ENCODE measurements around the gene FYN. TPM values are rescaled to one million over a fixed set of nuclear protein-coding genes. Genes with fewer than 3 reads are reported as not detected.

FYN gene
- total RNA-seq, 1 experiment from 2014 or later = 7.2 TPM

DNA sequence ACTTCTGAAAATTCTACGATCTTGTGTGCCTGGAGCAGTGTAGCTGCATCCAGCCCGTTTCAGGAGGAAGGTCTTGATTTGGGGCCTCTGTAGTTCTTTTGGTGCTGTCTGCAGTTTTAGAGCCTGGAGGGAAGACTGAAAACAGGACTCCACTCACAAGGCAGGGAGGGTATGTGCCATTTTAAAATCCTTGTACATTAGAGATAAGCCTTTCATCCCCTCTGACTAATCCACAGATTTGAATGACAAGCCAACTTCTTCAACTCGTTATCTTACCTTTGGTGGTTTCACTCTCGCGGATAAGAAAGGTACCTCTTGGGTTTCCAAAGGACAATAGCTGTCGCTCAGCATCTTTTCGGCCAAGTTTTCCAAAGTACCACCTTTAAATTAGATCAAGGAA is 169.5 kb downstream of the FYN start:
- POLR2A ChIA-PET = no interaction called here

DNA sequence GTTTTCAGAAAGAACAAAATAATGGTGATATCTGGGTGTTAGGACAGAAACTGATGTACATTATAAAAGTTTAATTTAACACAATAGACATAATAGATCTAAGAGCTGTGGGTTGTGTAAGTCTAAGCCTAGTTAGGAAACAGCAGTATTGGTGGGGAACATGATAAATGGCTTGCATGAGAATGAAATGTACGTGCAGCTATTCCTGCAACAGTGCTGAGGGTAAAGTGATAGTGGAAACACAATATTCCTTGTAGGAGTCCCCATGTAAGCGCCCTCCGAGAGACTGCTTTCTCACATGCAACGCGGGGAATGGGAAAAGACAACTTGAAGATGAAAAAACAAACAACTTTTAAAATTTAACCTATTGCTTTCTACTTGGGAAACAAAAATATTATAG is 171.0 kb downstream of the FYN start:
- intact Hi-C loops (cut with micrococcal nuclease; ENCODE audit: unreplicated experiment) = no loop called here
- DNase-seq = no peak
- Mint-ChIP-seq H3K4me1 (ENCODE audit: low read depth, unreplicated experiment) (no peaks in the 10 kb centered on the region), H3K9me3 (ENCODE audit: unreplicated experiment) (no peaks in the 10 kb centered on the region), H3K4me3 (ENCODE audit: unreplicated experiment) (no peak overlapping the region), H3K27me3 (ENCODE audit: insufficient read depth, unreplicated experiment) (no peaks in the 10 kb centered on the region), H3K36me3 (ENCODE audit: insufficient read depth, unreplicated experiment) (no peaks in the 10 kb centered on the region), H3K27ac (ENCODE audit: unreplicated experiment) (no peak overlapping the region)
- Histone ChIP-seq H3K9me3 (no peaks in the 10 kb centered on the region), H3K36me3 (ENCODE audit: control insufficient read depth, insufficient read depth, low read length) (no peaks in the 10 kb centered on the region), H3K4me1 (no peaks in the 10 kb centered on the region), H3K4me3 (ENCODE audit: low read depth, low read length) (no peak overlapping the region), H3K27me3 (replicated peaks; ENCODE audit: control insufficient read depth, insufficient read depth, low read length) (no peaks in the 10 kb centered on the region)
- TF ChIP-seq, protein P1, sequence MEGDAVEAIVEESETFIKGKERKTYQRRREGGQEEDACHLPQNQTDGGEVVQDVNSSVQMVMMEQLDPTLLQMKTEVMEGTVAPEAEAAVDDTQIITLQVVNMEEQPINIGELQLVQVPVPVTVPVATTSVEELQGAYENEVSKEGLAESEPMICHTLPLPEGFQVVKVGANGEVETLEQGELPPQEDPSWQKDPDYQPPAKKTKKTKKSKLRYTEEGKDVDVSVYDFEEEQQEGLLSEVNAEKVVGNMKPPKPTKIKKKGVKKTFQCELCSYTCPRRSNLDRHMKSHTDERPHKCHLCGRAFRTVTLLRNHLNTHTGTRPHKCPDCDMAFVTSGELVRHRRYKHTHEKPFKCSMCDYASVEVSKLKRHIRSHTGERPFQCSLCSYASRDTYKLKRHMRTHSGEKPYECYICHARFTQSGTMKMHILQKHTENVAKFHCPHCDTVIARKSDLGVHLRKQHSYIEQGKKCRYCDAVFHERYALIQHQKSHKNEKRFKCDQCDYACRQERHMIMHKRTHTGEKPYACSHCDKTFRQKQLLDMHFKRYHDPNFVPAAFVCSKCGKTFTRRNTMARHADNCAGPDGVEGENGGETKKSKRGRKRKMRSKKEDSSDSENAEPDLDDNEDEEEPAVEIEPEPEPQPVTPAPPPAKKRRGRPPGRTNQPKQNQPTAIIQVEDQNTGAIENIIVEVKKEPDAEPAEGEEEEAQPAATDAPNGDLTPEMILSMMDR (IDR thresholded peaks at IDR 0.05; ENCODE audit: insufficient read depth in 1 of 2, low read depth in 1 of 2, low read length in 1 of 2, severe bottlenecking in 1 of 2, unreplicated experiment in 1 of 2) = no peak
- CTCF ChIA-PET = no interaction called here
- POLR2A ChIA-PET = no interaction called here
- no TSS peak for BruUV-seq (replicated peaks)

More for the DNA sequence above, 169.5 kb downstream of the FYN start:
- Histone ChIP-seq H3K27me3 (replicated peaks; ENCODE audit: control insufficient read depth, insufficient read depth, low read length) (no peaks in the 10 kb centered on the region), H3K36me3 (ENCODE audit: control insufficient read depth, insufficient read depth, low read length) (no peaks in the 10 kb centered on the region), H3K9me3 (no peaks in the 10 kb centered on the region), H3K4me3 (ENCODE audit: low read depth, low read length) (no peak overlapping the region), H3K4me1 (no peaks in the 10 kb centered on the region)
- Mint-ChIP-seq H3K9me3 (ENCODE audit: unreplicated experiment) (no peaks in the 10 kb centered on the region), H3K36me3 (ENCODE audit: insufficient read depth, unreplicated experiment) (no peaks in the 10 kb centered on the region), H3K4me1 (ENCODE audit: low read depth, unreplicated experiment) (no peaks in the 10 kb centered on the region), H3K4me3 (ENCODE audit: unreplicated experiment) (no peak overlapping the region), H3K27me3 (ENCODE audit: insufficient read depth, unreplicated experiment) (no peaks in the 10 kb centered on the region), H3K27ac (ENCODE audit: unreplicated experiment) (no peak overlapping the region)
- no peak for DNase-seq
- BruUV-seq (replicated peaks) = no TSS peak
- intact Hi-C loops (cut with micrococcal nuclease; ENCODE audit: unreplicated experiment) = no loop called here
- CTCF ChIA-PET = no interaction called here
- TF ChIP-seq, protein P1 (IDR thresholded peaks at IDR 0.05; ENCODE audit: insufficient read depth in 1 of 2, low read depth in 1 of 2, low read length in 1 of 2, severe bottlenecking in 1 of 2, unreplicated experiment in 1 of 2) = no peak

DNA sequence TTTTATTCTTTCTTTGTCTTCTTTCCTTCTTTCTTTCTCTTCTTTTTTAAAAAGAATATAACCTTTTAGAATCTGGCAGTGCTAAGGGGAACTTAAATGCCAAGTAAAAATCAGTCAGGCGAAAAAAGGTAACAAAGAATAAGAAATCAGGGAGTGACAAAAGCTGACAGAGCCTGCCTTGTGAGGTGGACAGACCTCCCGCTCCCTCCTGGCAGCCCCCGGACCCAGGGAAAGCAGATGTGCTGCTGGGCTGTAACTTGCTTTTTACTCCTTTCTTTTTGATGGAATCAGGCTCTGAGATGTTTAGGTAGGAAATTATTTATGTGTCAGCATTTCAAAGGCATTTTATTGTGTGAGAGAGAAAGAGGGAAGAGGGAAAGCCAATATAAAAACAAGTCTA is 172.1 kb downstream of the FYN start:
- H3K4me3 ChIP-seq (ENCODE audit: low read depth, low read length) = no peak overlapping the region
- Mint-ChIP-seq H3K27ac (ENCODE audit: unreplicated experiment) (no peak overlapping the region), H3K9me3 (ENCODE audit: unreplicated experiment) (no peaks in the 10 kb centered on the region), H3K4me3 (ENCODE audit: unreplicated experiment) (no peak overlapping the region), H3K4me1 (ENCODE audit: low read depth, unreplicated experiment) (no peaks in the 10 kb centered on the region), H3K36me3 (ENCODE audit: insufficient read depth, unreplicated experiment) (no peaks in the 10 kb centered on the region), H3K27me3 (ENCODE audit: insufficient read depth, unreplicated experiment) (no peaks in the 10 kb centered on the region)
- BruUV-seq (replicated peaks) = no TSS peak
- H3K27me3 ChIP-seq (replicated peaks; ENCODE audit: control insufficient read depth, insufficient read depth, low read length) = no peaks in the 10 kb centered on the region
- ChIA-PET POLR2A (no interaction called here), CTCF (no interaction called here)
- no peaks in the 10 kb centered on the region for H3K9me3 ChIP-seq
- TF ChIP-seq, protein P1 (IDR thresholded peaks at IDR 0.05; ENCODE audit: insufficient read depth in 1 of 2, low read depth in 1 of 2, low read length in 1 of 2, severe bottlenecking in 1 of 2, unreplicated experiment in 1 of 2) = no peak
- H3K36me3 ChIP-seq (ENCODE audit: control insufficient read depth, insufficient read depth, low read length) = no peaks in the 10 kb centered on the region
- intact Hi-C loops (cut with micrococcal nuclease; ENCODE audit: unreplicated experiment) = no loop called here
- H3K4me1 ChIP-seq = no peaks in the 10 kb centered on the region
- no peak for DNase-seq
